Measurements from ENCODE around the gene CHCHD6.

CHCHD6 gene

DNA sequence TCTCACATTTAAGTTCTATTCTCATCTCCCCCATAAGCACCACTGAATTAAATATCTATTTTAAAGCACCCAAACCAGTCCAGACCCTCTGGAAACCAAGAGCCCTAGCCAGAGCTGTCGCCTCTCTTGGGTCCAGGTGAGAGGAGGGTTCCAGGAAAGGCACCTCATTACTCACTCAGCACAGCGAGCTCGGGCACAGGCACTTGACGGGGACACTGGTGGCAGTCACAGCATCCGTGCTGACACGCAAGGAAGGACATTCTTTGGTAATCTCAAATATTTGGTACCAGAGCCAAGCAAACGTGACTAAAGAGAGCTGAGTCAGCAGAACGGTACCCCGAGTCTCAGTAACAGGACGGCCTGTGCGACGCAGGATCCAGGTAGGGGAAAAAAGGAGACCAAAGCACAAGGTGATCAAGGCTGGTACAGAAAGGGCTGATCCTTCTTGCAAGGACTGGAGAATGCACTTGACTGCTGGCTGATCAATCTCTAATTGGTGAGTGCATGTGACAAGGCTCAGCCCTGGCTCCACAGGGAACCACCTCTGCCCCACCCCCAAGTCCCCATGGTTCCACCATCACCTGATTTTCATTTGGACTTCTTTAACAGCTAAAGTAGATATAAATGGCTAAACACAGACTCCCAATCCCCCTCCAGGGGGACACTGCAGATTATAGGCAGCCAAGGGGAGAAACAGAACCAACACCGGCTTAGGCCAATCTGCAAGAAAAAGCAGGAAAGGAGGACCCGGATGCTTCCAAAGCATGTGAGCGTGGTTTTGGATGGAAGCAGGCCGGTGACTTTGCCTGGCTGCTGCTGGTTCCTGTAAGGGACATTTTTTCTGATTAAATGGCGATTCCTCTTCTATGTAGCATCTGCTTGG, 61.4 kb downstream of the CHCHD6 start:
- H3K4me3 ChIP-seq (ENCODE audit: low read length) = no peak overlapping the region
- no peak overlapping the region for H3K27ac ChIP-seq (ENCODE audit: low read length)
- H3K9ac ChIP-seq (ENCODE audit: low read length) = no peak overlapping the region
- H3K4me1 ChIP-seq (ENCODE audit: control insufficient read depth, low read depth, low read length) = no peaks in the 10 kb centered on the region
- no peaks in the 10 kb centered on the region for H3K36me3 ChIP-seq (ENCODE audit: control insufficient read depth, low read depth, low read length)
- no peaks in the 10 kb centered on the region for H3K9me3 ChIP-seq (ENCODE audit: control insufficient read depth, low read depth, low read length)
- H3K27me3 ChIP-seq (ENCODE audit: control insufficient read depth, insufficient read depth, low read length) = no peaks in the 10 kb centered on the region

GRCh38 chr3:126766653-126767052, 62.6 kb downstream of the CHCHD6 start:
- no peaks in the 10 kb centered on the region for H3K36me3 ChIP-seq (ENCODE audit: control insufficient read depth, low read depth, low read length)
- H3K27ac ChIP-seq (ENCODE audit: low read length) = no peak overlapping the region
- no peaks in the 10 kb centered on the region for H3K4me1 ChIP-seq (ENCODE audit: control insufficient read depth, low read depth, low read length)
- no peak overlapping the region for H3K4me3 ChIP-seq (ENCODE audit: low read length)
- H3K27me3 ChIP-seq (ENCODE audit: control insufficient read depth, insufficient read depth, low read length) = no peaks in the 10 kb centered on the region
- no peaks in the 10 kb centered on the region for H3K9me3 ChIP-seq (ENCODE audit: control insufficient read depth, low read depth, low read length)
- no peak overlapping the region for H3K9ac ChIP-seq (ENCODE audit: low read length)

- Histone ChIP-seq H3K4me3 (ENCODE audit: low read length) (no peak overlapping the region), H3K9me3 (ENCODE audit: control insufficient read depth, low read depth, low read length) (no peaks in the 10 kb centered on the region), H3K27me3 (ENCODE audit: control insufficient read depth, insufficient read depth, low read length) (no peaks in the 10 kb centered on the region), H3K27ac (ENCODE audit: low read length) (no peak overlapping the region), H3K36me3 (ENCODE audit: control insufficient read depth, low read depth, low read length) (no peaks in the 10 kb centered on the region), H3K4me1 (ENCODE audit: control insufficient read depth, low read depth, low read length) (no peaks in the 10 kb centered on the region), H3K9ac (ENCODE audit: low read length) (no peak overlapping the region)
These were observed 64.9 kb downstream of the CHCHD6 start for GRCh38 chr3:126768903-126769302.

DNA sequence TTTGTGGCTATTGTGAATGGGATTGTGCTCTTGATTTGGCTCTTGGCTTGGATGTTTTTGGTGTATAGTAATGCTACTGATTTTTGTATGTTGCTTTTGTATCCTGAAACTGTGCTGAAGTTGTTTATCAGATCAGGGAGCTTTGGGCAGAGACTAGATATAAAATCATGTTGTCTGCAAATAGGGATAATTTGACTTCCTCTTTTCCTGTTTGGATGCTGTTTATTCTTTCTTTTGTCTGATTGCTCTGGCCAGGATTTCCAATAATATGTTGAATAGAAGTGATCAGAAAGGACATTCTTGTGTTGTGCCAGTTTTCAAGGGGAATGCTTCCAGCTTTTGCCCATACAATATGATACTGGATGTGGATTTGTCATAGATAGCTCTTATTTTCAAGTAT, 66.1 kb downstream of the CHCHD6 start:
- Histone ChIP-seq H3K36me3 (ENCODE audit: control insufficient read depth, low read depth, low read length) (no peaks in the 10 kb centered on the region), H3K27me3 (ENCODE audit: control insufficient read depth, insufficient read depth, low read length) (no peaks in the 10 kb centered on the region), H3K9ac (ENCODE audit: low read length) (no peak overlapping the region), H3K27ac (ENCODE audit: low read length) (no peak overlapping the region), H3K9me3 (ENCODE audit: control insufficient read depth, low read depth, low read length) (no peaks in the 10 kb centered on the region), H3K4me3 (ENCODE audit: low read length) (no peak overlapping the region), H3K4me1 (ENCODE audit: control insufficient read depth, low read depth, low read length) (no peaks in the 10 kb centered on the region)

- no peak overlapping the region for H3K27ac ChIP-seq (ENCODE audit: low read length)
- H3K4me1 ChIP-seq (ENCODE audit: control insufficient read depth, low read depth, low read length) = peaks cover 6% of the 10 kb centered on the region
- H3K36me3 ChIP-seq (ENCODE audit: control insufficient read depth, low read depth, low read length) = no peaks in the 10 kb centered on the region
- H3K9me3 ChIP-seq (ENCODE audit: control insufficient read depth, low read depth, low read length) = no peaks in the 10 kb centered on the region
- H3K4me3 ChIP-seq (ENCODE audit: low read length) = no peak overlapping the region
- no peaks in the 10 kb centered on the region for H3K27me3 ChIP-seq (ENCODE audit: control insufficient read depth, insufficient read depth, low read length)
- H3K9ac ChIP-seq (ENCODE audit: low read length) = no peak overlapping the region
These were observed 69.1 kb downstream of the CHCHD6 start for GRCh38 chr3:126773167-126773566.

GRCh38 chr3:126773783-126774182, 69.7 kb downstream of the CHCHD6 start:
- Histone ChIP-seq H3K36me3 (ENCODE audit: control insufficient read depth, low read depth, low read length) (no peaks in the 10 kb centered on the region), H3K27me3 (ENCODE audit: control insufficient read depth, insufficient read depth, low read length) (no peaks in the 10 kb centered on the region), H3K27ac (ENCODE audit: low read length) (no peak overlapping the region), H3K9ac (ENCODE audit: low read length) (no peak overlapping the region), H3K4me3 (ENCODE audit: low read length) (no peak overlapping the region), H3K9me3 (ENCODE audit: control insufficient read depth, low read depth, low read length) (no peaks in the 10 kb centered on the region), H3K4me1 (ENCODE audit: control insufficient read depth, low read depth, low read length) (peaks cover 6% of the 10 kb centered on the region)

DNA sequence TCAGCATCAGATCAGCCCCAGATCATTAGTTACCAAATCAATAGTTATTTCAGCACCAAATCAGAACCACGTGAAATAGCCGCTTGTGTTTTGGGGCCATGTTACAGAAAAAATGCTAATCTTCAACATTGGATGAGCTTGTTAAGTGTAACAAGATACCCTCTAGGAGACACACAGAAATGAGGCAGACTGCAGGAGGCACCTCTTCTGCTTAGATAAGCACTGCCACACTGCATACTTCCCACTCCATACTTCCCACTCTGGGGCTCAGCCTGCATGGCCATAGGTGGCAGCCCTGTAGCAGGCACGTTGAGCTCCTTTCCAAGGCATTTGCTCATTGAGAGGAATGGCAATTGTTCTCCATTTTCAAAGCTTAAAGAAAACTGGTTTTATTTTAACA, 73.3 kb downstream of the CHCHD6 start:
- no peak overlapping the region for H3K4me3 ChIP-seq (ENCODE audit: low read length)
- H3K27me3 ChIP-seq (ENCODE audit: control insufficient read depth, insufficient read depth, low read length) = no peaks in the 10 kb centered on the region
- H3K9me3 ChIP-seq (ENCODE audit: control insufficient read depth, low read depth, low read length) = no peaks in the 10 kb centered on the region
- no peak overlapping the region for H3K9ac ChIP-seq (ENCODE audit: low read length)
- H3K27ac ChIP-seq (ENCODE audit: low read length) = no peak overlapping the region
- H3K4me1 ChIP-seq (ENCODE audit: control insufficient read depth, low read depth, low read length) = peaks cover 14% of the 10 kb centered on the region
- H3K36me3 ChIP-seq (ENCODE audit: control insufficient read depth, low read depth, low read length) = no peaks in the 10 kb centered on the region

DNA sequence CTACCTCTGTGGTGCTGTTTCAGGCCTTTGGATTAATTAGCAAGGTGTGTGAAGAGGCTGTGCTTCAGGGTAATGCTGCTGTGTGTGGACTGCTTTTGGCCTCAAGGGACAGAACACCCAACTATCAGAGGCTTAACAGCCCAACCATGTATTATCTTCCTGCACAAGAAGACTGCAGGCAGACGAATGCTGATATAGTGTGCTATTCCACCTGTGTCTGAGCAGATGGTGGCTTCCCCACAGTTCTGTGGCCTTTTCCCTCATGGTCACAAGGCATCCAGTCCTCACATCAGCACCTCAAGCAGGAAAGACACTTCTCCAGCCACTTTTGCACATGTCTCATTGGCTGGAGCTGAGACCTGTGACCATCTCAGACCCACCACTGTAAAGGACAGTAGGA, 76.6 kb downstream of the CHCHD6 start:
- no peak overlapping the region for H3K9ac ChIP-seq (ENCODE audit: low read length)
- H3K9me3 ChIP-seq (ENCODE audit: control insufficient read depth, low read depth, low read length) = no peaks in the 10 kb centered on the region
- peaks cover 41% of the 10 kb centered on the region for H3K4me1 ChIP-seq (ENCODE audit: control insufficient read depth, low read depth, low read length)
- H3K4me3 ChIP-seq (ENCODE audit: low read length) = no peak overlapping the region
- H3K36me3 ChIP-seq (ENCODE audit: control insufficient read depth, low read depth, low read length) = no peaks in the 10 kb centered on the region
- no peaks in the 10 kb centered on the region for H3K27me3 ChIP-seq (ENCODE audit: control insufficient read depth, insufficient read depth, low read length)
- no peak overlapping the region for H3K27ac ChIP-seq (ENCODE audit: low read length)

GRCh38 chr3:126781406-126781805, 77.4 kb downstream of the CHCHD6 start:
- H3K4me1 ChIP-seq (ENCODE audit: control insufficient read depth, low read depth, low read length) = peaks cover 37% of the 10 kb centered on the region
- no peak overlapping the region for H3K4me3 ChIP-seq (ENCODE audit: low read length)
- H3K27me3 ChIP-seq (ENCODE audit: control insufficient read depth, insufficient read depth, low read length) = no peaks in the 10 kb centered on the region
- no peaks in the 10 kb centered on the region for H3K36me3 ChIP-seq (ENCODE audit: control insufficient read depth, low read depth, low read length)
- H3K9ac ChIP-seq (ENCODE audit: low read length) = no peak overlapping the region
- H3K9me3 ChIP-seq (ENCODE audit: control insufficient read depth, low read depth, low read length) = no peaks in the 10 kb centered on the region
- no peak overlapping the region for H3K27ac ChIP-seq (ENCODE audit: low read length)

DNA sequence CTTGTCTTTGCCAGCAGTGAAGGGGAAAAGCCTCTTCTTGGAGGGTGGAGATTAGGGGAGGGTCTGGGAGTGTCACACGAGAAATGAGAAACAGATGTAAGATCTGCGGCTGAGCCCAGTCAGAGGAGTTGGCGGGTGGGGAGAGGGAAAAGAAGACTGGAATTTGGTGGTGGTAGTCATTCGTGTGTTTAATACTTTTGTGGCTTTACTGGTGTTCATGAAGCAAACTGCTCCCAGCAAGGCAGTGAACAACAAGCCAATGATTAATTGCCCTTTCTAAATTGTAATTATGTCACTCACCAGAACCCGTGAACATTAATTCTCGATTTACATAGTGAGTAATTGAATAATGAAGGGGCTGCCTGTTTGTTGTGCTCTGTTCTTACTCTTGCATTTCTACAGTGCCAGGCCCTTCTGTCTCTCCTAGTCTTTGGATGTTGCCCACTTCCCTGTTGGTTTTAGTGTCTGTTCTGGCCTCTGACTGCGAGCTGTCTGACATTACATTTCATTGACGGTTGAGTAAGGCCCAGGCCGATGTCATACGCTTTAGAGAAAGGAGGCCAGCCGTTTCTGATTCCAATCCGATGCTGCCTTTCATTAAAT, 78.0 kb downstream of the CHCHD6 start:
- no peak overlapping the region for H3K9ac ChIP-seq (ENCODE audit: low read length)
- H3K4me3 ChIP-seq (ENCODE audit: low read length) = no peak overlapping the region
- H3K9me3 ChIP-seq (ENCODE audit: control insufficient read depth, low read depth, low read length) = no peaks in the 10 kb centered on the region
- H3K4me1 ChIP-seq (ENCODE audit: control insufficient read depth, low read depth, low read length) = peaks cover 37% of the 10 kb centered on the region
- no peaks in the 10 kb centered on the region for H3K27me3 ChIP-seq (ENCODE audit: control insufficient read depth, insufficient read depth, low read length)
- H3K36me3 ChIP-seq (ENCODE audit: control insufficient read depth, low read depth, low read length) = no peaks in the 10 kb centered on the region
- no peak overlapping the region for H3K27ac ChIP-seq (ENCODE audit: low read length)

- Histone ChIP-seq H3K27me3 (ENCODE audit: control insufficient read depth, insufficient read depth, low read length) (no peaks in the 10 kb centered on the region), H3K9ac (ENCODE audit: low read length) (no peak overlapping the region), H3K4me3 (ENCODE audit: low read length) (no peak overlapping the region), H3K4me1 (ENCODE audit: control insufficient read depth, low read depth, low read length) (peaks cover 37% of the 10 kb centered on the region), H3K36me3 (ENCODE audit: control insufficient read depth, low read depth, low read length) (no peaks in the 10 kb centered on the region), H3K9me3 (ENCODE audit: control insufficient read depth, low read depth, low read length) (no peaks in the 10 kb centered on the region), H3K27ac (ENCODE audit: low read length) (no peak overlapping the region)
These were observed 78.5 kb downstream of the CHCHD6 start for GRCh38 chr3:126782536-126782935.

GRCh38 chr3:126784254-126784653, 80.2 kb downstream of the CHCHD6 start:
- Histone ChIP-seq H3K27ac (ENCODE audit: low read length) (peak overlapping the region; percentile 40), H3K9ac (ENCODE audit: low read length) (peak overlapping the region; percentile 10), H3K4me3 (ENCODE audit: low read length) (no peak overlapping the region), H3K4me1 (ENCODE audit: control insufficient read depth, low read depth, low read length) (peaks cover 37% of the 10 kb centered on the region), H3K36me3 (ENCODE audit: control insufficient read depth, low read depth, low read length) (no peaks in the 10 kb centered on the region), H3K27me3 (ENCODE audit: control insufficient read depth, insufficient read depth, low read length) (no peaks in the 10 kb centered on the region), H3K9me3 (ENCODE audit: control insufficient read depth, low read depth, low read length) (no peaks in the 10 kb centered on the region)
